Bronchial epithelial cell (primary cell): ENCODE results near the gene ZNF45. TPM values are rescaled to one million over a fixed set of nuclear protein-coding genes. Genes with fewer than 3 reads are reported as not detected.
A peak's percentile ranks its signal among the peaks of the same experiment; 100 is the strongest.

ENCODE experiments used
- DNase-seq: peaks from one replicate; pipeline ENCODE4 v3.0.0-alpha.2; 2010; ENCODE audit warnings: low read depth
- FAIRE-seq: peaks from 2 replicates; lab custom pipeline; 2011; peaks lifted over from hg19 to GRCh38; lab: Jason Lieb, UNC
- H3K27me3 ChIP-seq: 2 replicates; pipeline ENCODE4 v1.5.1; 2011; ENCODE audit warnings: low read length; ENCODE audit not compliant: control insufficient read depth, insufficient read depth
- H3K36me3 ChIP-seq: 2 replicates; pipeline ENCODE4 v1.5.1; 2011; ENCODE audit warnings: low read length; ENCODE audit not compliant: control insufficient read depth, insufficient read depth
- H3K4me3 ChIP-seq: 2 replicates; pipeline ENCODE4 v1.5.1; 2011; ENCODE audit warnings: mild to moderate bottlenecking, low read depth, low read length, control low read depth
- total RNA-seq: library from RNA; depleted of rRNA; stranded (reverse); fragments of >200 nt; gene quantifications from 2 replicates; pipeline ENCODE4 v1.2.1, GENCODE V29; 2014
- TF ChIP-seq, protein P1 (sequence below): IDR thresholded peaks from 2 replicates; pipeline ENCODE4 v1.5.1; 2011; ENCODE audit warnings: mild to moderate bottlenecking, moderate library complexity, low read length, control low read depth, inconsistent platforms; ENCODE audit not compliant: insufficient read depth, severe bottlenecking

Gene ZNF45
- total RNA-seq, 1 donor from 2014 or later: 13.7 TPM

DNA sequence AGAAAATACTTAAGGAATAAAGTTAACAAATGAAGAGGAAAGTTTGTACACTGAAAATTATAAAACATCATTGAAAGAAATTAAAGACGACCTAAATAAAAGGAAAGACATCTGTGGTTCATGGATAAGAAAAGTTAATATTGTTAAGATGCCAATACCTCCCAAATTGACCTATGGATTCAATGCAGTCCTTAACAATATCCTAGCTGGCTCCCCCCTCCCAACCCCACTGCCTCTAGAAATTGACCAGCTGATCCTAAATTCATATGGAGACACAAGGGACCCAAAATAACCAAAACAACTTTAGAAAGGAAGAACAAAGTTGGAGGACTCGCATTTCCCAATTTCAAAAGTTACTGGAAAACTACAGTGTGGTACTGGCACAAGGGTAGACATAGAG lies 28.3 kb downstream of the ZNF45 start:
- no peak overlapping the region for H3K4me3 ChIP-seq
- DNase-seq (no peak), FAIRE-seq (no peak)
- TF ChIP-seq, protein P1, sequence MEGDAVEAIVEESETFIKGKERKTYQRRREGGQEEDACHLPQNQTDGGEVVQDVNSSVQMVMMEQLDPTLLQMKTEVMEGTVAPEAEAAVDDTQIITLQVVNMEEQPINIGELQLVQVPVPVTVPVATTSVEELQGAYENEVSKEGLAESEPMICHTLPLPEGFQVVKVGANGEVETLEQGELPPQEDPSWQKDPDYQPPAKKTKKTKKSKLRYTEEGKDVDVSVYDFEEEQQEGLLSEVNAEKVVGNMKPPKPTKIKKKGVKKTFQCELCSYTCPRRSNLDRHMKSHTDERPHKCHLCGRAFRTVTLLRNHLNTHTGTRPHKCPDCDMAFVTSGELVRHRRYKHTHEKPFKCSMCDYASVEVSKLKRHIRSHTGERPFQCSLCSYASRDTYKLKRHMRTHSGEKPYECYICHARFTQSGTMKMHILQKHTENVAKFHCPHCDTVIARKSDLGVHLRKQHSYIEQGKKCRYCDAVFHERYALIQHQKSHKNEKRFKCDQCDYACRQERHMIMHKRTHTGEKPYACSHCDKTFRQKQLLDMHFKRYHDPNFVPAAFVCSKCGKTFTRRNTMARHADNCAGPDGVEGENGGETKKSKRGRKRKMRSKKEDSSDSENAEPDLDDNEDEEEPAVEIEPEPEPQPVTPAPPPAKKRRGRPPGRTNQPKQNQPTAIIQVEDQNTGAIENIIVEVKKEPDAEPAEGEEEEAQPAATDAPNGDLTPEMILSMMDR: no peak
- H3K36me3 ChIP-seq: no peaks in the 10 kb centered on the region
- H3K27me3 ChIP-seq: no peaks in the 10 kb centered on the region

GRCh38 chr19:43905897-43906296 lies 29.2 kb downstream of the ZNF45 start:
- no peak for FAIRE-seq
- TF ChIP-seq, protein P1: no peak
- no peak for DNase-seq
- no peak overlapping the region for H3K4me3 ChIP-seq
- no peaks in the 10 kb centered on the region for H3K27me3 ChIP-seq
- no peaks in the 10 kb centered on the region for H3K36me3 ChIP-seq

DNA sequence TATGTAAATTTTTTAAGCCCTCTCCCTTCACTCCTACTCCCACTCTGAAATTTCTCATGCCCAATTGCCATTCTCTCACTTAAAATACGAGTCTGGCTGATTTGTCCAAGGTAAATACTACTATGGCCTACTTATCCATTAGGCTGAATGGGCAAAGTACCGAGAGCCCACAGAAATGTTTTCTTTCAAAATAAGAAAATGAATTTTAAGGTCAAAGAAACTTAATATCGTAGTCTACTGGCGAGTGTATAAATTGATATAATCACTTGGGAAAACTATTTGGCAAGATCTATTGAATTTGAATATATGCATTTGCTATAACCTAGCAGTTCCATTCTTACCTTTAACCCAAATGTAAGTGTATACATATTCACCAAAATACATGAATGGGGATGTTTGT lies 32.7 kb downstream of the ZNF45 start:
- DNase-seq (no peak), FAIRE-seq (no peak)
- Histone ChIP-seq H3K4me3 (no peak overlapping the region), H3K27me3 (no peaks in the 10 kb centered on the region), H3K36me3 (no peaks in the 10 kb centered on the region)
- TF ChIP-seq, protein P1: no peak

DNA sequence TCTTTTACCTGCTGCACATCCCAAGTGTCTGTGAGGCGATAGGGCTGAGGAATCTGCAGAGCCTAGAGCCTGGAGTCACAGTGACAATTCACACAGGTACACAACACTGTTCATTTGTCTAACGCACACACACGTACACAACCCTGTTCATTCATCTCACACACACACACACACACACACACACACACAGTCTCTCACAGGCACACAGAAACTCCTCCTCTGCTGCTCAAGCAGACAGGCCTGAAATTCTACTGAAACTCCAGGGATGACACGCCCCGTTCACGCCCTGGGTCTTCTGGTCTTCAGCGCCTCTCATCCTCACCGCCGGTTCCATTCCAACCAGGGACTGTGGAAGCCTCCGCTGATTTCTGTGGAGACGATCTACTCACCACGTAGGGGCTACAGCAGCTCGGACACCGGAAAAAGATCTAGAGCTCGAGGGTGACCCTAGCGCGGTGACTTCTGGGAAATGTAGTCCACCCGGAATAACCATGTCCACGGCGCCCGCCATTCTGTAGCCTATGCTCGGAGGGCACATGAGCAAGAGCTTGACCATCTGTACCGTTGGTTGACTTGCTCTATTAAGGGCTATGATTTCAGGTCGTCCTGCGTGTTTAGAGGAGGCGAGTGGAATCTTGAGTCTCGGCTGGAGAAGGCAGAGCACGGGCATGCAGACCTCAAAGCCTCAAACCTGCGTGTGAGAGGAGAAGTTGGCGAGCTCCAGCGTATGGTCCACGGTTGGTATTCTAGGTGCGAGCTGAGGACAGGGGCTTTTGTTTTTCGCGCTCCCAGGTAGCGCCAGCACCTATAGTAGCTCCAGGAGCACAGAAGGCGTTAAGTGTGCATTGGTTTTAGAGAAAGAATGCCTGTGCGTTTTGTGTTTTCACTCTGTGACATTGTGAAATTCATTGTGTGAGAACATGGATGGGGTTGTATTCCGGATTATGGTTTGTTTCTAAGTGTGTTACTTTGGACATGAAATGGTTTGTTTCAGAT lies 33.4 kb downstream of the ZNF45 start:
- TF ChIP-seq, protein P1: no peak
- Histone ChIP-seq H3K4me3 (peak overlapping the region; percentile 44), H3K36me3 (no peaks in the 10 kb centered on the region), H3K27me3 (no peaks in the 10 kb centered on the region)
- FAIRE-seq (peak; percentile 75), DNase-seq (peak; percentile 71)

GRCh38 chr19:43895727-43896308 lies 39.3 kb downstream of the ZNF45 start:
- Histone ChIP-seq H3K36me3 (no peaks in the 10 kb centered on the region), H3K27me3 (no peaks in the 10 kb centered on the region), H3K4me3 (no peak overlapping the region)
- no peak for FAIRE-seq
- no peak for DNase-seq
- TF ChIP-seq, protein P1: no peak
